IMR-90 (cell line): Measurements from ENCODE around the gene JKAMP. TPM values are rescaled to one million over a fixed set of nuclear protein-coding genes. Genes with fewer than 3 reads are reported as not detected.
A peak's percentile ranks its signal among the peaks of the same experiment; 100 is the strongest.

Experiments
- ATAC-seq: fragments of 200-7000 bp; cut with Tn5 transposase; 2 replicates; pipeline ENCODE4 v1.9.1; 2020; ENCODE audit warnings: low read depth, mild to moderate bottlenecking, moderate library complexity
- Bru-seq: library from RNA; stranded (reverse); fragments of 400-500 nt; gene quantifications from one replicate; lab custom pipeline; 2021; lab: Mats Ljungman, UMichigan
- BruChase-seq, 2 experiments: library from RNA; stranded (reverse); fragments of 400-500 nt; gene quantifications; one replicate each; lab custom pipeline; 2021; lab: Mats Ljungman, UMichigan
- BruUV-seq: library from RNA; stranded (reverse); fragments of 400-500 nt; replicated peaks from 2 replicates; lab custom pipeline; 2021; lab: Mats Ljungman, UMichigan
- CTCF ChIA-PET: fragments of 300-600 bp; formaldehyde crosslinking; extraction: SDS; loops from one replicate; lab custom pipeline; 2021; ENCODE audit warnings: antibody characterized with exemption; lab: Yijun Ruan, JAX
- POLR2A ChIA-PET: fragments of 300-600 bp; sonication (Branson Sonifier 250); formaldehyde crosslinking; loops from one replicate; lab custom pipeline; 2022; ENCODE audit warnings: antibody characterized with exemption; ENCODE audit not compliant: unreplicated experiment; lab: Charles Lee
- DNase-seq: peaks from one replicate; pipeline ENCODE4 v3.0.0; 2013
- H2AFZ ChIP-seq: replicated peaks from 2 replicates; pipeline ENCODE3; 2013; ENCODE audit warnings: low read length, mild to moderate bottlenecking; ENCODE audit not compliant: poor library complexity
- H2AK5ac ChIP-seq: 2 replicates; pipeline ENCODE4 v1.6.1; 2013; ENCODE audit warnings: low read depth, low read length, inconsistent platforms
- H2AK9ac ChIP-seq: replicated peaks from 2 replicates; pipeline ENCODE3; 2013; ENCODE audit warnings: mild to moderate bottlenecking, low read depth, low read length, moderate library complexity; ENCODE audit not compliant: poor library complexity
- H2BK120ac ChIP-seq: 2 replicates; pipeline ENCODE4 v1.6.1; 2013; ENCODE audit warnings: low read depth, low read length, inconsistent platforms
- H2BK15ac ChIP-seq: 3 replicates; pipeline ENCODE4 v1.6.1; 2013; ENCODE audit warnings: low read depth, low read length, inconsistent platforms
- H2BK20ac ChIP-seq: 2 replicates; pipeline ENCODE4 v1.6.1; 2013; ENCODE audit warnings: low read depth, mild to moderate bottlenecking, inconsistent platforms, low read length, moderate library complexity
- H2BK5ac ChIP-seq: 2 replicates; pipeline ENCODE4 v1.6.1; 2013; ENCODE audit warnings: mild to moderate bottlenecking, low read depth, low read length, inconsistent platforms; ENCODE audit not compliant: poor library complexity, severe bottlenecking
- H3K14ac ChIP-seq: replicated peaks from 2 replicates; pipeline ENCODE4 v1.6.1; 2013; ENCODE audit warnings: low read depth, low read length, inconsistent platforms
- H3K18ac ChIP-seq: 2 replicates; pipeline ENCODE4 v1.6.1; 2013; ENCODE audit warnings: low read depth, low read length, control low read depth
- H3K23ac ChIP-seq: 2 replicates; pipeline ENCODE4 v1.6.1; 2013; ENCODE audit warnings: low read depth, low read length, inconsistent platforms
- H3K27ac ChIP-seq: 2 replicates; pipeline ENCODE4 v1.5.1; 2013; ENCODE audit warnings: mild to moderate bottlenecking, control low read depth, low read length; ENCODE audit not compliant: insufficient read depth
- H3K27me3 ChIP-seq: 2 replicates; pipeline ENCODE4 v1.6.1; 2013; ENCODE audit warnings: low read length; ENCODE audit not compliant: control insufficient read depth, insufficient read depth
- H3K36me3 ChIP-seq: 2 replicates; pipeline ENCODE4 v1.6.1; 2013; ENCODE audit warnings: low read length, mixed read lengths; ENCODE audit not compliant: control insufficient read depth, insufficient read depth
- H3K4ac ChIP-seq: 2 replicates; pipeline ENCODE4 v1.6.1; 2013; ENCODE audit warnings: low read depth, low read length, inconsistent platforms
- H3K4me1 ChIP-seq: 2 replicates; pipeline ENCODE4 v1.6.1; 2013; ENCODE audit warnings: low read length, mixed read lengths; ENCODE audit not compliant: control insufficient read depth, insufficient read depth
- H3K4me2 ChIP-seq: 2 replicates; pipeline ENCODE4 v1.6.1; 2013; ENCODE audit warnings: low read depth, mild to moderate bottlenecking, control low read depth, low read length, moderate library complexity
- H3K4me3 ChIP-seq: 2 replicates; pipeline ENCODE4 v1.5.1; 2013; ENCODE audit warnings: low read depth, mild to moderate bottlenecking, control low read depth, low read length, moderate library complexity; ENCODE audit not compliant: insufficient read depth
- H3K56ac ChIP-seq: 2 replicates; pipeline ENCODE4 v1.6.1; 2013; ENCODE audit warnings: low read length, inconsistent platforms; ENCODE audit not compliant: insufficient read depth; ENCODE audit errors: extremely low read depth
- H3K79me1 ChIP-seq, 2 experiments: 2 replicates each; pipeline ENCODE4 v1.6.1; 2013; ENCODE audit warnings: low read length in 2 of 2, inconsistent platforms in 1 of 2, low read depth in 1 of 2
- H3K9ac ChIP-seq: 2 replicates; pipeline ENCODE4 v1.6.1; 2013; ENCODE audit warnings: low read depth, low read length, control low read depth
- H3K9me1 ChIP-seq: 2 replicates; pipeline ENCODE4 v1.6.1; 2013; ENCODE audit warnings: low read length, inconsistent platforms; ENCODE audit not compliant: insufficient read depth
- H3K9me3 ChIP-seq: 2 replicates; pipeline ENCODE4 v1.6.1; 2013; ENCODE audit warnings: low read length; ENCODE audit not compliant: control insufficient read depth, insufficient read depth
- H4K20me1 ChIP-seq: 2 replicates; pipeline ENCODE4 v1.6.1; 2013; ENCODE audit warnings: low read length, inconsistent platforms; ENCODE audit not compliant: insufficient read depth
- H4K5ac ChIP-seq: 2 replicates; pipeline ENCODE4 v1.6.1; 2013; ENCODE audit warnings: mild to moderate bottlenecking, low read depth, low read length, control low read depth
- H4K8ac ChIP-seq, 2 experiments: 2 replicates each; pipeline ENCODE4 v1.6.1; 2013; ENCODE audit warnings: low read depth in 2 of 2, low read length in 2 of 2, control low read depth in 1 of 2, inconsistent platforms in 1 of 2
- H4K91ac ChIP-seq: 2 replicates; pipeline ENCODE4 v1.6.1; 2013; ENCODE audit warnings: low read depth, low read length, inconsistent platforms; ENCODE audit not compliant: insufficient read depth
- BHLHE40 ChIP-seq: fragments of 150-350 bp; IDR thresholded peaks from 2 replicates; pipeline ENCODE4 v1.6.1; 2016; ENCODE audit warnings: mild to moderate bottlenecking, low read depth, low read length
- CEBPB ChIP-seq: IDR thresholded peaks from 2 replicates; pipeline ENCODE4 v1.6.1; 2012; ENCODE audit warnings: low read depth, low read length, improper control_type of control experiment
- CHD1 ChIP-seq: IDR thresholded peaks from 2 replicates; pipeline ENCODE4 v1.6.1; 2012; ENCODE audit warnings: low read depth, low read length, improper control_type of control experiment
- ELK1 ChIP-seq: fragments of 150-350 bp; IDR thresholded peaks from 2 replicates; pipeline ENCODE4 v1.6.1; 2016; ENCODE audit warnings: low read depth, mild to moderate bottlenecking, low read length, moderate library complexity, borderline replicate concordance
- FOS ChIP-seq: fragments of 150-350 bp; IDR thresholded peaks from 2 replicates; pipeline ENCODE4 v1.6.1; 2016; ENCODE audit warnings: low read depth, low read length
- MAFK ChIP-seq: IDR thresholded peaks from 2 replicates; pipeline ENCODE4 v1.6.1; 2012; ENCODE audit warnings: low read depth, low read length, improper control_type of control experiment
- MAZ ChIP-seq: IDR thresholded peaks from 2 replicates; pipeline ENCODE4 v1.6.1; 2012; ENCODE audit warnings: low read depth, mild to moderate bottlenecking, low read length, improper control_type of control experiment, moderate library complexity, borderline replicate concordance
- POLR2A ChIP-seq: IDR thresholded peaks from 2 replicates; pipeline ENCODE4 v1.6.1; 2012; ENCODE audit warnings: mild to moderate bottlenecking, low read depth, low read length
- RAD21 ChIP-seq: IDR thresholded peaks from 2 replicates; pipeline ENCODE4 v1.6.1; 2012; ENCODE audit warnings: low read length, improper control_type of control experiment
- RCOR1 ChIP-seq: IDR thresholded peaks from 2 replicates; pipeline ENCODE4 v1.6.1; 2012; ENCODE audit warnings: mild to moderate bottlenecking, low read length, improper control_type of control experiment; ENCODE audit not compliant: insufficient replicate concordance
- SMC3 ChIP-seq: fragments of 150-350 bp; IDR thresholded peaks from 2 replicates; pipeline ENCODE4 v1.6.1; 2016; ENCODE audit warnings: low read depth, mild to moderate bottlenecking, antibody characterized with exemption, low read length, moderate library complexity
- USF2 ChIP-seq: fragments of 150-350 bp; IDR thresholded peaks from 2 replicates; pipeline ENCODE4 v1.6.1; 2017; ENCODE audit warnings: mild to moderate bottlenecking, antibody characterized with exemption, low read length, low read depth
- WGBS, 2 experiments: methylation state at CpG; one replicate each; pipeline versions ENCODE4 v1.1.5 to v1.1.7; 2013; ENCODE audit warnings: missing lambda C conversion rate in 2 of 2; ENCODE audit not compliant: insufficient read length in 1 of 2; ENCODE audit errors: extremely low coverage in 2 of 2; 5-methylcytosine and 5-hydroxymethylcytosine counted together
- dilution Hi-C: fragments of 300-500 bp; cut with HindIII; formaldehyde crosslinking; loops from one replicate; pipeline ENCODE4 v1.14.3; 2018; ENCODE audit warnings: low sequenced_read_pairs; ENCODE audit not compliant: unreplicated experiment
- in situ Hi-C: fragments of 300-500 bp; cut with MboI; formaldehyde crosslinking; loops from 3 replicates; pipeline ENCODE4 v1.14.3; 2019; ENCODE audit warnings: low sequenced_read_pairs, inconsistent platforms, mixed read lengths
- intact Hi-C: fragments of 100-400 bp; cut with micrococcal nuclease; formaldehyde crosslinking; loops from 2 replicates; pipeline ENCODE4 v1.10.0; 2022
- long read RNA-seq: library from polyadenylated mRNA; unstranded; transcript quantifications from one replicate; pipeline ENCODE4 v2.0.0, GENCODE V29; 2021; ENCODE audit not compliant: unreplicated experiment
- polyA plus RNA-seq, 3 experiments: library from polyadenylated mRNA; depleted of rRNA; stranded (reverse); fragments of >200 nt; gene quantifications; 2 replicates each; pipeline ENCODE4 v1.2.3, GENCODE V29; 2012; ENCODE audit warnings: low replicate concordance in 1 of 3
- total RNA-seq: library from RNA; depleted of rRNA; stranded (reverse); fragments of >200 nt; gene quantifications from 2 replicates; pipeline ENCODE4 v1.2.3, GENCODE V29; 2012; rRNA removed

JKAMP gene
- total RNA-seq = 62.2 and 124 TPM in 2 replicates
- polyA plus RNA-seq (2012; rRNA removed) = 90.1 and 101 TPM in 2 replicates
- 16.5 and 17.9 TPM in 2 replicates for polyA plus RNA-seq (2012; cell fraction: cytosol; rRNA removed)
- 35.2 and 151 TPM in 2 replicates for polyA plus RNA-seq (2012; cell fraction: nucleus; rRNA removed; ENCODE audit: low replicate concordance)
- Bru-seq, nascent RNA = percentile 77 among the genes with signal in this experiment
- BruChase-seq, experiment 1, labeled RNA remaining after a 6-hour chase = percentile 80 among the genes with signal in this experiment
- percentile 81 among the genes with signal in this experiment for BruChase-seq, experiment 2, labeled RNA remaining after a 2-hour chase
- long read RNA-seq, transcript JKAMP-203 (7 exons, 1,636 nt) = minor isoform, 20 of 87 reads
- long read RNA-seq, transcript JKAMP-201 (7 exons, 1,726 nt) = major isoform, 54 of 87 reads
- long read RNA-seq, partial matches to known transcripts = 0 of 87 reads
- long read RNA-seq, other reads (novel, unspliced or antisense) = 6 of 87 reads

- 0% methylated on average over 34 of the region's 92 CpGs; no CpG with 5 or more reads in 1 of the 2 experiments for WGBS, 2 experiments
- CTCF ChIA-PET = interaction anchor here (0.6 to 2.6 kb wide), 3 partner anchors 12 to 25 kb away, joined by 3 to 12 read pairs (median 4); no protein-coding TSS in a partner anchor
- TF ChIP-seq MAFK (peak; percentile 60), USF2 (peak; percentile 71), CHD1 (peak; percentile 37; the same call in 1 of the 2 replicates), FOS (no peak), RAD21 (no peak), MAZ (0 out of 2 replicates have a peak, but pooled peaks have one; percentile 35), BHLHE40 (peak; percentile 65; the same call in 1 of the 2 replicates), CEBPB (no peak), RCOR1 (no peak), SMC3 (no peak; the same call in 1 of the 2 replicates), POLR2A (peak; percentile 91), ELK1 (no peak)
These were observed at the start of gene JKAMP, which contains the start of gene L3HYPDH for GRCh38 chr14:59483819-59484638. TSS of gene JKAMP (plus strand) at chr14:59484517. CDS start at chr14:59484590, 73 bp downstream. TSS of gene L3HYPDH (minus strand) at chr14:59484408. CDS start at chr14:59484316, 92 bp downstream.

More at GRCh38 chr14:59483819-59484638, at the start of gene JKAMP, which contains the start of gene L3HYPDH:
- Histone ChIP-seq H3K9ac (peak within 1 kb of the TSS; percentile 99), H3K14ac (peak within 1 kb of the TSS; percentile 99), H2BK15ac (peak within 1 kb of the TSS; percentile 69), H4K8ac (peak within 1 kb of the TSS; percentile 79 to 88), H2BK120ac (peak within 1 kb of the TSS; percentile 92), H3K4me2 (peak within 1 kb of the TSS; percentile 92), H3K4me3 (peak within 1 kb of the TSS; percentile 94), H2AFZ (peak within 1 kb of the TSS; percentile 98), H3K18ac (peak within 1 kb of the TSS; percentile 90), H3K9me1 (peaks cover 10% of the 10 kb centered on the region), H2BK5ac (peak within 1 kb of the TSS; percentile 97), H3K9me3 (no peaks in the 10 kb centered on the region), H2AK5ac (peak within 1 kb of the TSS; percentile 99), H3K23ac (peak within 1 kb of the TSS; percentile 99), H3K27me3 (no peaks in the 10 kb centered on the region), H3K56ac (peak within 1 kb of the TSS; percentile 99), H2BK20ac (peak within 1 kb of the TSS; percentile 81), H3K27ac (peak within 1 kb of the TSS; percentile 94), H4K91ac (peak within 1 kb of the TSS; percentile 94), H3K4me1 (peaks cover 9% of the 10 kb centered on the region), H4K20me1 (peaks cover 13% of the 10 kb centered on the region; the same call in 1 of the 2 replicates), H2AK9ac (peak within 1 kb of the TSS; percentile 99), H3K4ac (peak within 1 kb of the TSS; percentile 97), H3K36me3 (peaks cover 7% of the 10 kb centered on the region), H3K79me1 (peaks cover 13 to 52% of the 10 kb centered on the region in 2 experiments), H4K5ac (peak within 1 kb of the TSS; percentile 88)
- DNase-seq (peak; percentile 94), ATAC-seq (peak; percentile 85)
- in situ Hi-C loops (loop anchor here (25.0 kb wide), 1 partner anchor 603 kb away; the partner anchor contains the start of gene PCNX4), dilution Hi-C loops (no loop called here), intact Hi-C loops (no loop called here)
- POLR2A ChIA-PET = no interaction called here
- no TSS peak for BruUV-seq
